IPS-11a (cell line): ENCODE data around the gene TNFRSF14.
"Not testable (repeated sequence)": the region's sequence is repeated elsewhere in the genome, so short reads cannot be mapped to it uniquely, and the experiment has no call there.

Experiments
- H3K4me3 ChIP-seq: one replicate; pipeline ENCODE4 v1.5.1; 2013; ENCODE audit warnings: low read depth, low read length, control low read depth

The TNFRSF14 gene

GRCh38 chr1:2553076-2553475 lies 3.1 kb upstream of the TNFRSF14 start:
- H3K4me3 ChIP-seq: not testable (repeated sequence)

- no peak overlapping the region for H3K4me3 ChIP-seq
These were observed 2.1 kb upstream of the TNFRSF14 start for GRCh38 chr1:2553871-2554620.

GRCh38 chr1:2554621-2555387 lies 1.4 kb upstream of the TNFRSF14 start:
- H3K4me3 ChIP-seq: no peak overlapping the region

- H3K4me3 ChIP-seq: no peak overlapping the region
These were observed 416 bp upstream of the TNFRSF14 start for GRCh38 chr1:2555634-2556276.

- H3K4me3 ChIP-seq: no peak overlapping the region
These were observed 709 bp downstream of the TNFRSF14 start for GRCh38 chr1:2556678-2557481.

GRCh38 chr1:2557482-2558400 lies 1.6 kb downstream of the TNFRSF14 start:
- no peak overlapping the region for H3K4me3 ChIP-seq

- H3K4me3 ChIP-seq: no peak overlapping the region
These were observed 2.2 kb downstream of the TNFRSF14 start for GRCh38 chr1:2558420-2558819.

- H3K4me3 ChIP-seq: no peak overlapping the region
These were observed 2.7 kb downstream of the TNFRSF14 start for GRCh38 chr1:2558861-2559260.

GRCh38 chr1:2559509-2560298 lies 3.5 kb downstream of the TNFRSF14 start:
- no peak overlapping the region for H3K4me3 ChIP-seq

- H3K4me3 ChIP-seq: no peak overlapping the region
These were observed 4.3 kb downstream of the TNFRSF14 start for GRCh38 chr1:2560299-2561073.

- H3K4me3 ChIP-seq: no peak overlapping the region
These were observed 5.3 kb downstream of the TNFRSF14 start for GRCh38 chr1:2561446-2561845.

GRCh38 chr1:2561898-2562895 lies 6.0 kb downstream of the TNFRSF14 start:
- H3K4me3 ChIP-seq: no peak overlapping the region

- H3K4me3 ChIP-seq: no peak overlapping the region
These were observed 7.0 kb downstream of the TNFRSF14 start for GRCh38 chr1:2563205-2563604.

- no peak overlapping the region for H3K4me3 ChIP-seq
These were observed 8.0 kb downstream of the TNFRSF14 start for GRCh38 chr1:2564006-2564814.

GRCh38 chr1:2564815-2565374 lies 8.7 kb downstream of the TNFRSF14 start:
- H3K4me3 ChIP-seq: no peak overlapping the region
